BLaER1 treated with 17β-estradiol and CSF1 and Interleukin-3, amounts not matched to agents 10 nM and 100 nM (cell line): ENCODE data around the gene HS6ST1.

Experiments
- H3K27ac ChIP-seq, 11 experiments: shearing (Covaris generic); formaldehyde crosslinking; 2 replicates each; pipeline ENCODE4 v1.8.1; 2022
- H3K27me3 ChIP-seq, 11 experiments: shearing (Covaris generic); formaldehyde crosslinking; 2 replicates each; pipeline ENCODE4 v1.8.1; 2022
- H3K36me3 ChIP-seq, 11 experiments: shearing (Covaris generic); formaldehyde crosslinking; 2 replicates each; pipeline ENCODE4 v1.8.1; 2022
- H3K4me1 ChIP-seq, 10 experiments: shearing (Covaris generic); formaldehyde crosslinking; 2 replicates each; pipeline ENCODE4 v1.8.1; 2022
- H3K4me2 ChIP-seq, 11 experiments: shearing (Covaris generic); formaldehyde crosslinking; 2 replicates each; pipeline ENCODE4 v1.8.1; 2022
- H3K4me3 ChIP-seq, 10 experiments: shearing (Covaris generic); formaldehyde crosslinking; 2 replicates each; pipeline ENCODE4 v1.8.1; 2022
- H3K9ac ChIP-seq, 11 experiments: shearing (Covaris generic); formaldehyde crosslinking; 2 replicates each; pipeline ENCODE4 v1.8.1; 2022
- H3K9me3 ChIP-seq, 11 experiments: shearing (Covaris generic); formaldehyde crosslinking; replicated peaks in 1 of 11; 2 replicates each; pipeline ENCODE4 v1.8.1; 2022
- H4K20me1 ChIP-seq, 11 experiments: shearing (Covaris generic); formaldehyde crosslinking; 2 replicates each; pipeline ENCODE4 v1.8.1; 2022
- Cebpa-rat ChIP-seq, 11 experiments: shearing (Covaris generic); IDR thresholded peaks; 2 replicates each; pipeline ENCODE4 v1.8.1; 2022

Gene HS6ST1

DNA sequence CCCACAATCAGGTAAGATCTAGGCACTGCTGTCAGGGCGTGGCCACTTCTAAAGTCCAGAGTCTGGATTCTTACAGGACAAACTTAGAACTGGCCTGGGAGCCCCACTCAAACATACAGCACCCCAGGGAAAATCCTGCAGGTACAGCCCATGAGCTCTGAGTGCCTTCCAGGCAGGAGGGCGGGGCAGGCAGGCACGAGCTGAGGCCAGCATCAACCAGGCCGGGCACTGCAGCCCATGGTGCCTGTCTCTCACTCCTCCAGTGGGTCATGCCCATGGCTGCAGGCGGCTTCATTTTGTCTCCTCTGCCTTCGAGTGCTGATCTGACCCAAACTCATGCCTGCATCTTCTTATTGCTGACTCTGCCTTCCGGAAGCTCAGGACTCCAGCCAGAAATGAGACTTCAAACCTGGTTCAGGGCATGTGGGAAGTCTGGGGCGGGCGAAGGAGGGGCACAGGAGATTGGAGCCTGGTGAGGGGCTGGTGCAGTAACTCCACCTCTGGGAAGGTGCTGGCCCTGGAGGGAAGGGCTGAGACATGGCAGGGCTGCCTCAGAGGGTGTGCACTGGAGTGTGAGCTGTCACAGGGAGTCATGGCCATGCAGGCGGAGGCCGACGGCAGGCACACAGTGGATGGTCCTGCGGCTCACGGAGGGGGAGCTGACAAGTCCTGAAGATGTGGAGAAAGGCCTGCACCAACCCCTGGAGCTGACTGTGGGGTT, 40.5 kb downstream of the HS6ST1 start:
- Histone ChIP-seq H3K4me2 (peak overlapping the region; percentile 88 to 99 (median 97)), H4K20me1 (peaks cover 0 to 74% (median 57%) of the 10 kb centered on the region in 11 experiments; a peak in 18 of 22 replicates), H3K4me1 (peaks cover 55 to 72% (median 59%) of the 10 kb centered on the region in 10 experiments), H3K9me3 (peaks cover 21 to 32% (median 27%) of the 10 kb centered on the region in 11 experiments), H3K9ac (peak overlapping the region in 3 of 11 experiments; percentile 10 to 33 (median 16); a peak in 3 of 22 replicates), H3K27me3 (no peaks in the 10 kb centered on the region), H3K27ac (peak overlapping the region in 1 of 11 experiments; percentile 11; a peak in 1 of 22 replicates), H3K36me3 (peaks cover 23 to 46% (median 33%) of the 10 kb centered on the region in 11 experiments; a peak in 21 of 22 replicates), H3K4me3 (no peak overlapping the region)
- TF ChIP-seq Cebpa-rat (IDR thresholded peaks at IDR 0.05) = no peak

DNA sequence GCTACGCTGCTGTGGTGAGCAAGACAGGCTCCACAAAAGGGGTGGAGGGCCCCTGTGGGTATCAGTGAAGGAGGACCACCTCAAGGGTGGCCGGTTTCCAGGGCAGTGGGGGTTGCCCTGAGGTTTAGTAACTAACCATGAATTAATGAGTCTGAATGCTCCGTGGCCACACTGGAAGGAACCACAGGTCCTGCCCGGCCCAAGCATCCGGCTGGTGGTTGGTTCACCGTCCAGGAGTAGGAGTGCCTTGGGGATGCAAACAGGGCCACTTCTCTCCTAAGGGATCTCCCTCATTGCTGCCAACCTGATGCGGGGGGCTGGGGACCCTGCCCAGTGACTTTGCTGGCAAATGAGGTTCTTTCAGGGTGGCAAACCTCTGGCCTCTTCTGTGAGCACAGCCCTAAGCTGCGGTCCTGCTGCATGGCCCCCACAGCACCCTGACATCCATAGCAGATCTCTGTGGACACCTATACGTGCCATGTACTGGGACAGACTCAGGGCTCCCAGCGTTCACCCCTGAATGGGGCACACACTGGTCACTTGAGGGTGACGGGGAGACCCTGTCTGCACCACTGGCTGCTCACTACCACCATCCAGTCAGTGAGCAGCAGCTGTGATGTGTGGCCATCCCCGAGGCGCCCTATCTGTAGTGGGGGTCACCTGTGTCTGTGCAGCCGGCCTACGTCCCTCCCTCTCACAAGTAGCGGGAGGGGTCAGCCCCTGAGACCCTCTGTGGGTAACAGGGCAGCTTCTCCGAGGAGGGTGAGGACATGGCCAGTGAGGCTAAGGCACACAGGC, 41.6 kb downstream of the HS6ST1 start:
- H3K27ac ChIP-seq = no peak overlapping the region
- no peak overlapping the region; a peak in 2 of 22 replicates for H3K4me2 ChIP-seq
- no peak for TF ChIP-seq Cebpa-rat (IDR thresholded peaks at IDR 0.05)
- H3K9ac ChIP-seq = no peak overlapping the region; a peak in 1 of 22 replicates
- peaks cover 23 to 50% (median 33%) of the 10 kb centered on the region in 11 experiments; a peak in 21 of 22 replicates for H3K36me3 ChIP-seq
- H3K27me3 ChIP-seq = no peaks in the 10 kb centered on the region
- H3K4me1 ChIP-seq = peaks cover 44 to 72% (median 55%) of the 10 kb centered on the region in 10 experiments
- peaks cover 0 to 74% (median 47%) of the 10 kb centered on the region in 11 experiments; a peak in 17 of 22 replicates for H4K20me1 ChIP-seq
- no peak overlapping the region for H3K4me3 ChIP-seq
- peaks cover 21 to 32% (median 27%) of the 10 kb centered on the region in 11 experiments for H3K9me3 ChIP-seq

DNA sequence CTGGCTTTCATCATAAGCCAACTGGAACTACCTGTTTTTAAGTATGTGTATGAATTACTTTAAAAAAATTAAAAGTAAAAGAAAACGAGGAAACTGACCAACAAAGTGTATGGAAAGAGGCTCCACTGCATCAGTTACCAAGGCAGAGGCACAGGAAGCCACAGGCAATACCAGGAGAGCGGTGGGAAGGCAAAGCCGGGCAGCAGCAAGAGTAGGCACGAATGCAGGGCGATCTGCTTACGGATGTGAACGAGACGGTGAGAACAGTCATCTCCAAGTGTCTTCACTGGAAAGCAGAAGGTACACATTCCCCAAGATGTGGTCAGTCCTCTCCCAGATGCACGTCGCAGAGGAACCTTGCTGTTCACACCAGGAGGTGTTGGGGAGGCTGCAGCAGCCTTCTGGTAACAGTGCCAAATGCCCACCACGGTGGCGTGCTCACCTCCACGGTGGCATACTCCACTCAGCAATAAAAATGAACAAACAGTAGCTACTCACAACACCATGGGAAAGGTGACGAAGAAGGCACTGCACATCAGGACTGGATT, 43.1 kb downstream of the HS6ST1 start:
- H3K36me3 ChIP-seq = peaks cover 23 to 50% (median 33%) of the 10 kb centered on the region in 11 experiments; a peak in 21 of 22 replicates
- no peak for TF ChIP-seq Cebpa-rat (IDR thresholded peaks at IDR 0.05)

DNA sequence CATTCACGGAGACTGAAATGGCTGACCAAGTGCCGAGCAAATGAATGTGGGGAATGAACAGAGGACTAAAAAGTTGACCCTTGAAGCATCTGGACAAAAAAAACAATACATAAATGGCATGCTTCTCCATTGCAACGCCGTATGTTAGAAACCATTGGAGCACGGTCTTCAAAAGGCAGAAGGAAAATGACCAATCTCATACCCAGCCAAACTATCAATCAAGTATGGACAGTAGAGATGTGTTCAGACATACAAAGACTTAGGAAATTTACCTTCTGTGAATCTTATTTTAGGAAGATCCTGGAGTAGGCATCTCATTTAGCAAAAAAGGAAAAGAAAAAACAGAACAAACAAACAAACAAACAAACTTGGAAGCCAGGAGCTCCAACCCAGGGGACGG, 44.5 kb downstream of the HS6ST1 start:
- Histone ChIP-seq H3K9ac (no peak overlapping the region), H3K27ac (no peak overlapping the region), H3K36me3 (peaks cover 23 to 50% (median 33%) of the 10 kb centered on the region in 11 experiments; a peak in 21 of 22 replicates), H3K4me1 (peaks cover 16 to 66% (median 47%) of the 10 kb centered on the region in 10 experiments), H3K4me2 (no peak overlapping the region), H3K4me3 (no peak overlapping the region), H3K9me3 (peaks cover 21 to 32% (median 27%) of the 10 kb centered on the region in 11 experiments), H4K20me1 (peaks cover 8 to 74% (median 42%) of the 10 kb centered on the region in 11 experiments; a peak in 17 of 22 replicates), H3K27me3 (no peaks in the 10 kb centered on the region)
- no peak for TF ChIP-seq Cebpa-rat (IDR thresholded peaks at IDR 0.05)

More for the DNA sequence above, 43.1 kb downstream of the HS6ST1 start:
- Histone ChIP-seq H3K27me3 (no peaks in the 10 kb centered on the region), H3K4me2 (no peak overlapping the region), H3K4me3 (no peak overlapping the region), H4K20me1 (peaks cover 9 to 74% (median 51%) of the 10 kb centered on the region in 11 experiments; a peak in 18 of 22 replicates), H3K4me1 (peaks cover 29 to 72% (median 55%) of the 10 kb centered on the region in 10 experiments), H3K27ac (no peak overlapping the region), H3K9ac (no peak overlapping the region), H3K9me3 (peaks cover 21 to 32% (median 27%) of the 10 kb centered on the region in 11 experiments)

DNA sequence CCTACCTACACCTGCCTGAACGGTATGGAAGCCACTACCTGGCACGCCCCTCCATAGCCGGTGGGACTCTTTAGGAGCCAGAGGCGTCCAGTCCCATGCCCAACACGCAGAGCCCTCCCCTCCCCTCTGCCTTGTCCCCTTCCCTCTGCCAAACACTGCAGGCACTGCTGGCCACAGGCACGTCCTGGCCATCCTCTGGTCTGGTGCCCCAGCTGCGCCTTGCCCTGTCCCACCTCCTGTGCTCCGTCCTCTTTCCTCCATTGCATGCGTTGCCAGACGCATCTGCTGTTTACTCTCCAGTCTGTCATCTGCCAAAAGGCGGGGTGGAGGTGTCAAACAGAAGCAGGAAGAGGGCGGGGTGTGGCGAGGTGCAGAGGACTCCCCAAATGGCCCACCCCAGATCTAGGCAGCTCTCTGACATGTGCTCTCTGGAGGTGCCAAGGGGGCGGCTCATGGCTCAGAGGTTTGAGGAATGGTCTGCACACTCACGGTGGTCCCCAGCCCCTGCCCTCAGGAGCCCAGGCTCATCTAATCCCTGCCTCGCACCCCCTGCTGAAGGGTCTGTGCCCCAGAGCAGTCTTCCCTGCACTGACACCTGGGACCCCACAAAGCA, 45.1 kb downstream of the HS6ST1 start:
- Histone ChIP-seq H3K9ac (no peak overlapping the region), H3K4me1 (peaks cover 9 to 60% (median 41%) of the 10 kb centered on the region in 10 experiments), H3K4me2 (0 out of 22 replicates have a peak overlapping the region, but pooled peaks of 1 of the 11 experiments have one; percentile 41), H3K4me3 (no peak overlapping the region), H3K27ac (no peak overlapping the region), H3K27me3 (no peaks in the 10 kb centered on the region), H3K36me3 (peaks cover 23 to 52% (median 38%) of the 10 kb centered on the region in 11 experiments; a peak in 21 of 22 replicates), H4K20me1 (peaks cover 8 to 74% (median 40%) of the 10 kb centered on the region in 11 experiments; a peak in 15 of 22 replicates), H3K9me3 (peaks cover 21 to 32% (median 27%) of the 10 kb centered on the region in 11 experiments)
- no peak for TF ChIP-seq Cebpa-rat (IDR thresholded peaks at IDR 0.05)

DNA sequence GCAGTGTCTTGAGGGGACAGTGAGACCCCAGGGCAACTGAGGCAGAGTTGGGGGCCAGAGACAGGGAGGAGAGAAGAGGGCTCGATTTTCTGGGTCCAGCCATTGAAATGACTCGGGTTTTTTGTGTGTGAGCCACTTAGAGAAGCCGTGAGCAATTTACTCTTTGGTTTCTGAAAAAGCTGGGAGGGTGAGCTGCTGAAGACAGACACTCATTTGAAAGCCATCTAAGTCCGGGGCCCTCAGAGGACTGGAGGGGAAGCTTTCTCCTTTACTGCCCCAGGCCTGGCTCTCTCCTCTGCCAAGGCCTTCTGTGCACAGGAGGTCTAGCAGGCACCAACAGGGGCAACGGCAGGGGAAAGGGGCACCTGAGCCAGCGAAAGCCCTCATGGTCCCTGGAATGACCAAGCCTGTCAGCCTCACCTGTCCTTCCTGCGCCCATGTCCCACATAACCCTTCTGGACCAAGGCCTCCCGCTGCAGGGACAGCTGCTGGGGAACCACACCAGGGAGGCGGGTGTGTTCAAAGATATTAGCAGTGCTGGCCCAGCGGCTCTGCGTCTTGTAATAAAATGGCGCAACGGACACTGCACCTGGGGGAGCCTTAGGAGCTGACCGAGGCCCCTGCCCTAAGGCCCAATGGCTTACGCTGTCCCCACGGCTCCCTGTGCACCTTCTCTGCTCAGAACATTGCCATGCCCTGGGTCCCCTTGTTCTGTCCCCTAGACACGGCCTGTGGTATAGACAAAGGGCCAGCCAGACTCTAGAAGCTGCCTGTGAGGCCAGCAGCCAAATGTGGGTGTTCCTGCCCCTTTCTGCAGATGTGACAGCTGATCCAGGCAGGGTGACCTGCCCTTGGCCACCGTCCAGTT, 45.8 kb downstream of the HS6ST1 start:
- no peak for TF ChIP-seq Cebpa-rat (IDR thresholded peaks at IDR 0.05)
- Histone ChIP-seq H3K27me3 (no peaks in the 10 kb centered on the region), H3K4me1 (peaks cover 2 to 53% (median 33%) of the 10 kb centered on the region in 10 experiments), H3K27ac (no peak overlapping the region; a peak in 1 of 22 replicates), H3K9me3 (peaks cover 21 to 32% (median 27%) of the 10 kb centered on the region in 11 experiments), H4K20me1 (peaks cover 4 to 67% (median 34%) of the 10 kb centered on the region in 11 experiments; a peak in 15 of 22 replicates), H3K4me2 (peak overlapping the region in 7 of 11 experiments; percentile 13 to 55 (median 37); a peak in 9 of 22 replicates), H3K9ac (peak overlapping the region in 1 of 11 experiments; percentile 9; a peak in 1 of 22 replicates), H3K36me3 (peaks cover 23 to 52% (median 38%) of the 10 kb centered on the region in 11 experiments; a peak in 21 of 22 replicates), H3K4me3 (no peak overlapping the region)

DNA sequence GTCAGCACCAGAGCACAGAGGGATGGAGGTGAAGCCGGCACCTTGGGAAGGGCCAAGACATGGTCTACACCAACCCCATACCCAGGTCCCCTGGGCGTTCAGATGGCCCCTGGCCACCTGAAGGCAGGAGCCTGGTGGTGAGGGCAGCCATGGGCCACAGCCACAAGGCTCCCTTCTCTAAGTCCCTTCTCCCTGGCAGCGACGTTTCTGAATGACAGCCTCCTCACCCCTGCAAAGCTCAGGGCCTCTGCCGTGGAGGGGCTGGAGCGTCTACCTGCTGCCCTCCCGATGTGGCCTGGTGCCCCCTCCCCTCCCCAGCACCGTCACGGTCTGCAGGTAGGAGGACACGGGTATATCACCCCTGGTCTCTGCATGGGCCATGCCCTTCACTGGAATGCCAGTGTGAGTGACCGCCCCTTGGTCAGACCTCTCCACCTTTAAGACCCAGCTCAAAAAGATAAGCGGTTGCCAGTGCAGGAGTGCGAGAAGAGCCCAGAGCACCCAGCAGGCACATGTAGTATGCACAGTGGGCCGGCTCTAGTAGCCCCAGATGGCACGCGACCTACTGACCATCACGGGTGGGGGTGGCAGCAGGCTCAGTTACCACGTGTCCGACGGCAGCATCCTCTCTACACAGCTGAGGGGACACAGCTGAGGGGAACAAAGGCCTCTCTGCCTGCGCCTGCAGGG, 46.6 kb downstream of the HS6ST1 start:
- Histone ChIP-seq H3K9me3 (peaks cover 21 to 32% (median 27%) of the 10 kb centered on the region in 11 experiments), H4K20me1 (peaks cover 0 to 59% (median 26%) of the 10 kb centered on the region in 11 experiments; a peak in 14 of 22 replicates), H3K27me3 (no peaks in the 10 kb centered on the region), H3K36me3 (peaks cover 23 to 47% (median 38%) of the 10 kb centered on the region in 11 experiments; a peak in 21 of 22 replicates), H3K4me3 (no peak overlapping the region), H3K4me2 (peak overlapping the region in 7 of 11 experiments; percentile 13 to 55 (median 37); a peak in 12 of 22 replicates), H3K4me1 (peaks cover 0 to 45% (median 29%) of the 10 kb centered on the region in 10 experiments; a peak in 15 of 20 replicates), H3K27ac (no peak overlapping the region; a peak in 1 of 22 replicates), H3K9ac (peak overlapping the region in 1 of 11 experiments; percentile 9; a peak in 1 of 22 replicates)
- TF ChIP-seq Cebpa-rat (IDR thresholded peaks at IDR 0.05) = no peak
